H1 (cell line): ENCODE data around the gene SETDB2. TPM values are rescaled to one million over a fixed set of nuclear protein-coding genes. Genes with fewer than 3 reads are reported as not detected.

Experiments used
- CTCF ChIA-PET: fragments of 300-600 bp; sonication (Branson Sonifier 250); formaldehyde crosslinking; loops from one replicate; lab custom pipeline; 2021; ENCODE audit not compliant: partially characterized antibody; lab: Charles Lee
- POLR2A ChIA-PET: fragments of 300-600 bp; sonication (Branson Sonifier 250); formaldehyde crosslinking; loops from one replicate; lab custom pipeline; 2021; ENCODE audit warnings: inconsistent platforms; ENCODE audit not compliant: partially characterized antibody; lab: Charles Lee
- DNase-seq, 2 experiments: peaks; one replicate each; pipeline versions ENCODE4 v3.0.0 to v3.0.0-alpha.2; 2010 to 2022; ENCODE audit warnings: low spot score in 2 of 2, low read depth in 1 of 2, mixed read lengths in 1 of 2
- FAIRE-seq: peaks from 2 replicates; lab custom pipeline; 2011; peaks lifted over from hg19 to GRCh38; lab: Jason Lieb, UNC
- H2AFZ ChIP-seq: 2 replicates; pipeline ENCODE4 v1.8.1; 2012; ENCODE audit warnings: low read length, inconsistent platforms
- H2AK5ac ChIP-seq: 2 replicates; pipeline ENCODE4 v1.6.1; 2013; ENCODE audit warnings: low read depth, low read length
- H2BK120ac ChIP-seq: replicated peaks from 2 replicates; pipeline ENCODE3; 2013; ENCODE audit warnings: low read depth, low read length, inconsistent platforms
- H2BK12ac ChIP-seq: 2 replicates; pipeline ENCODE4 v1.6.1; 2013; ENCODE audit warnings: low read depth, low read length
- H2BK15ac ChIP-seq: 2 replicates; pipeline ENCODE4 v1.6.1; 2013; ENCODE audit warnings: low read length
- H2BK20ac ChIP-seq: 2 replicates; pipeline ENCODE4 v1.6.1; 2013; ENCODE audit warnings: low read length
- H2BK5ac ChIP-seq: 2 replicates; pipeline ENCODE4 v1.6.1; 2013; ENCODE audit warnings: low read depth, low read length
- H3K14ac ChIP-seq: 2 replicates; pipeline ENCODE4 v1.6.1; 2013; ENCODE audit warnings: inconsistent platforms; ENCODE audit not compliant: insufficient read length
- H3K18ac ChIP-seq: 2 replicates; pipeline ENCODE4 v1.6.1; 2013; ENCODE audit warnings: low read length; ENCODE audit errors: extremely low read depth
- H3K23ac ChIP-seq: 2 replicates; pipeline ENCODE4 v1.6.1; 2013; ENCODE audit warnings: inconsistent platforms; ENCODE audit not compliant: insufficient read length
- H3K23me2 ChIP-seq: 2 replicates; pipeline ENCODE4 v1.6.1; 2013; ENCODE audit warnings: low read depth, low read length
- H3K27ac ChIP-seq: 2 replicates; pipeline ENCODE4 v1.6.1; 2011; ENCODE audit warnings: low read depth, low read length, inconsistent platforms
- H3K27me3 ChIP-seq, 4 experiments: replicated peaks in 1 of 4; 1 replicate in 1 of 4; 2 replicates in 3 of 4; pipeline versions ENCODE4 v1.6.1 to v1.8.1; 2011 to 2013; ENCODE audit warnings: low read length in 3 of 4, mild to moderate bottlenecking in 3 of 4, inconsistent platforms in 2 of 4, mixed read lengths in 2 of 4, moderate library complexity in 1 of 4; ENCODE audit not compliant: control insufficient read depth in 3 of 4, insufficient read depth in 3 of 4; ENCODE audit errors: extremely low read depth in 1 of 4
- H3K36me3 ChIP-seq, 4 experiments: 2 replicates each; pipeline versions ENCODE4 v1.6.1 to v1.8.1; 2011 to 2013; ENCODE audit warnings: mild to moderate bottlenecking in 4 of 4, low read length in 3 of 4, moderate library complexity in 2 of 4, control low read depth in 1 of 4, inconsistent platforms in 1 of 4; ENCODE audit not compliant: insufficient read depth in 4 of 4, control insufficient read depth in 2 of 4
- H3K4ac ChIP-seq: replicated peaks from 2 replicates; pipeline ENCODE3; 2013; ENCODE audit warnings: low read length, low read depth, mixed read lengths, inconsistent platforms; ENCODE audit not compliant: insufficient read length
- H3K4me1 ChIP-seq, 4 experiments: replicated peaks in 1 of 4; 1 replicate in 1 of 4; 2 replicates in 3 of 4; pipeline versions ENCODE4 v1.6.1 to v1.8.1; 2011 to 2013; ENCODE audit warnings: low read length in 3 of 4, inconsistent platforms in 2 of 4, mixed read lengths in 1 of 4; ENCODE audit not compliant: insufficient read depth in 4 of 4, control insufficient read depth in 3 of 4
- H3K4me2 ChIP-seq, 2 experiments: 2 replicates each; pipeline versions ENCODE4 v1.6.1 to v1.8.1; 2011 to 2013; ENCODE audit warnings: low read depth in 2 of 2, low read length in 2 of 2, control low read depth in 1 of 2, inconsistent platforms in 1 of 2, mild to moderate bottlenecking in 1 of 2; ENCODE audit not compliant: insufficient read depth in 1 of 2
- H3K4me3 ChIP-seq, 4 experiments: fragments of 200-600, 300-600 bp in 1 of 4; sonication (generic), shearing (Covaris generic), sonication (Bioruptor Twin) in 1 of 4; 2 replicates each; pipeline versions ENCODE4 v1.5.1 to v1.8.1; 2011 to 2016; ENCODE audit warnings: low read length in 4 of 4, low read depth in 3 of 4, control low read depth in 2 of 4, inconsistent platforms in 2 of 4, mild to moderate bottlenecking in 2 of 4, mixed read lengths in 1 of 4, moderate library complexity in 1 of 4; ENCODE audit not compliant: insufficient read depth in 2 of 4; ENCODE audit errors: extremely low read depth in 1 of 4
- H3K56ac ChIP-seq: replicated peaks from 2 replicates; pipeline ENCODE3; 2013; ENCODE audit warnings: low read depth, mild to moderate bottlenecking, mixed read lengths, low read length, inconsistent platforms; ENCODE audit not compliant: insufficient read length
- H3K79me1 ChIP-seq: 2 replicates; pipeline ENCODE4 v1.6.1; 2013; ENCODE audit warnings: low read depth, low read length, control low read depth
- H3K79me2 ChIP-seq, 2 experiments: 2 replicates each; pipeline versions ENCODE4 v1.6.1 to v1.8.1; 2012 to 2013; ENCODE audit warnings: low read length in 2 of 2, mild to moderate bottlenecking in 2 of 2, inconsistent platforms in 1 of 2; ENCODE audit not compliant: insufficient read depth in 2 of 2, control insufficient read depth in 1 of 2
- H3K9ac ChIP-seq, 4 experiments: replicated peaks in 1 of 4; 1 replicate in 1 of 4; 2 replicates in 3 of 4; pipeline versions ENCODE4 v1.6.1 to v1.8.1; 2011 to 2013; ENCODE audit warnings: low read depth in 3 of 4, low read length in 3 of 4, control low read depth in 2 of 4, mild to moderate bottlenecking in 2 of 4, moderate library complexity in 2 of 4, inconsistent platforms in 1 of 4; ENCODE audit errors: extremely low read depth in 1 of 4
- H3K9me3 ChIP-seq, 2 experiments: 2 replicates each; pipeline versions ENCODE4 v1.6.1 to v1.8.1; 2012 to 2013; ENCODE audit warnings: mild to moderate bottlenecking in 2 of 2, moderate library complexity in 2 of 2, control low read depth in 1 of 2, inconsistent platforms in 1 of 2, low read depth in 1 of 2, low read length in 1 of 2, mixed read lengths in 1 of 2; ENCODE audit not compliant: insufficient read depth in 2 of 2
- H4K20me1 ChIP-seq, 2 experiments: replicated peaks in 1 of 2; 2 replicates each; pipeline versions ENCODE3 to v1.8.1; 2011 to 2013; ENCODE audit warnings: inconsistent platforms in 2 of 2, low read length in 2 of 2, mild to moderate bottlenecking in 1 of 2; ENCODE audit not compliant: insufficient read depth in 2 of 2, control insufficient read depth in 1 of 2
- H4K5ac ChIP-seq: 2 replicates; pipeline ENCODE4 v1.6.1; 2013; ENCODE audit warnings: low read length, low read depth, mixed read lengths, inconsistent platforms; ENCODE audit not compliant: insufficient read length
- H4K8ac ChIP-seq: 2 replicates; pipeline ENCODE4 v1.8.0; 2013; ENCODE audit warnings: mild to moderate bottlenecking, moderate library complexity, low read length, inconsistent platforms; ENCODE audit not compliant: insufficient read depth; ENCODE audit errors: extremely low read depth
- H4K91ac ChIP-seq: replicated peaks from 2 replicates; pipeline ENCODE3; 2013; ENCODE audit warnings: low read length, mixed read lengths, inconsistent platforms; ENCODE audit not compliant: insufficient read length
- CTCF ChIP-seq, 3 experiments: IDR thresholded peaks; 1 replicate in 2 of 3; 2 replicates in 1 of 3; pipeline versions ENCODE4 v1.5.1 to v1.6.1; 2011; ENCODE audit warnings: low read length in 3 of 3, mild to moderate bottlenecking in 3 of 3, inconsistent platforms in 2 of 3, low read depth in 1 of 3, moderate library complexity in 1 of 3; ENCODE audit not compliant: insufficient read depth in 1 of 3; ENCODE audit errors: control extremely low read depth in 1 of 3
- HDAC2 ChIP-seq, 2 experiments: fragments of 300-600 bp in 1 of 2; sonication (generic) in 1 of 2; IDR thresholded peaks; 2 replicates each; pipeline ENCODE4 v1.6.1; 2011 to 2012; ENCODE audit warnings: low read depth in 2 of 2, low read length in 2 of 2, mild to moderate bottlenecking in 2 of 2, moderate library complexity in 2 of 2, borderline replicate concordance in 1 of 2, inconsistent platforms in 1 of 2
- JUN ChIP-seq: IDR thresholded peaks from 2 replicates; pipeline ENCODE4 v1.6.1; 2011; ENCODE audit warnings: low read depth, mild to moderate bottlenecking, improper control_type of control experiment, low read length
- RXRA ChIP-seq: IDR thresholded peaks from 2 replicates; pipeline ENCODE4 v1.6.1; 2011; ENCODE audit warnings: low read depth, mild to moderate bottlenecking, low read length, moderate library complexity; ENCODE audit not compliant: insufficient read depth
- SIX5 ChIP-seq: IDR thresholded peaks from 2 replicates; pipeline ENCODE4 v1.6.1; 2011; ENCODE audit warnings: mild to moderate bottlenecking, low read depth, low read length
- SP4 ChIP-seq: IDR thresholded peaks from 2 replicates; pipeline ENCODE4 v1.6.1; 2012; ENCODE audit warnings: low read length, inconsistent platforms
- TAF1 ChIP-seq: IDR thresholded peaks from 2 replicates; pipeline ENCODE4 v1.6.1; 2011; ENCODE audit warnings: mild to moderate bottlenecking, low read depth, low read length
- TBP ChIP-seq: IDR thresholded peaks from 2 replicates; pipeline ENCODE4 v1.6.1; 2011; ENCODE audit warnings: low read depth, low read length, improper control_type of control experiment
- WGBS, 2 experiments: shearing (Covaris generic) in 1 of 2; methylation state at CpG; one replicate each; pipeline versions ENCODE4 v1.1.6 to v1.1.7; 2013 to 2015; ENCODE audit warnings: low lambda C conversion rate in 2 of 2, mixed read lengths in 2 of 2, inconsistent platforms in 1 of 2, low coverage in 1 of 2, missing lambda C conversion rate in 1 of 2; ENCODE audit not compliant: insufficient replicate concordance in 2 of 2, insufficient coverage in 1 of 2, insufficient read length in 1 of 2; ENCODE audit errors: extremely low coverage in 1 of 2, missing lambda C conversion rate in 1 of 2; 5-methylcytosine and 5-hydroxymethylcytosine counted together
- polyA plus RNA-seq, 7 experiments: library from polyadenylated mRNA; depleted of rRNA in 3 of 7; stranded (reverse) in 5 of 7; unstranded in 2 of 7; fragments of >200 nt in 5 of 7; fragments of 200-250 nt in 2 of 7; gene quantifications; 1 replicate in 5 of 7; 2 replicates in 1 of 7; 4 replicates in 1 of 7; pipeline versions ENCODE4 v1.2.1 to v1.2.3, GENCODE V29; 2011 to 2013; ENCODE audit warnings: missing spikeins in 2 of 7, mixed read lengths in 2 of 7
- total RNA-seq: library from RNA; stranded (reverse); fragmentation: NEBNext Ultra II Directional; extraction: Animal tissue kit (Norgen Biotek cat#: 25700); gene quantifications from 2 replicates; pipeline ENCODE4 v1.2.1, GENCODE V29; 2021

The SETDB2 gene
- total and polyA plus RNA-seq, 2 of the 8 experiments (the other 6 are each of a cell fraction or from before 2014, with no cell fraction given) = 1.2 to 6.1 TPM

DNA sequence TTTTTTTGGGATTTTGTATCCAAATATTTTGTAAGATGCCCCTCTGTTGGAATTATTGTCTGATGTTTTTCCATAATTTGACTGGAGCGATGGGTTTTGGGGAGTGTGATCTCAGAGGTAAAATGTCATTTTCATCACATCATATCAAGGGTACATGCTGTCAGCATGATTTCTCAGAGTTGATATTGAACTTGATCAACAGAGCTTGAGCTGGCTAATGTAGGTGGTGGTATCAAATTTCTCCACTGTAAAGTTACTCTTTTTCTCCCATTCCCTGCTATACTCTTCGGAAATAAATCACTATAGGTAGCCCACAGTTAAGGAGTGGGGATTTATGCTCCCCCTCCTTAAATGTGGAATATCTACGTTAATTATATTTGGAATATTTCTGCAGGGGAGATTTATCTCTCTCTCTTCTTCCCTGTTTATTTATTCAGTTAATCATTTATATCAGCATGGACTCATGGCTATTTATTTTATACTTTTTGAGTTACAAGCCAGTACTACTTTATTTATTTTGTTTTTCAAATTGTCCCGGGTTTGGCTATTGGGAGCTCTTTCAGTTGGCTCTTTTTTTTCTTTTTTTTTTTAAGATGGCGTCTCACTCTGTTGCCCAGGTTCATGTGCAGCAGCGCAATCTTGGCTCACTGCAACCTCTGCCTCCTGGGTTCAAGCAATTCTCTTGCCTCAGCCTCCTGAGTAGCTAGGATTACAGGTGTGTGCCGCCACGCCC, 8.8 kb downstream of the SETDB2 start:
- Histone ChIP-seq H3K4me1 (no peaks in the 10 kb centered on the region), H2AK5ac (no peak overlapping the region), H2AFZ (no peak overlapping the region), H2BK120ac (no peak overlapping the region), H2BK15ac (no peak overlapping the region), H3K23ac (no peak overlapping the region), H4K20me1 (no peaks in the 10 kb centered on the region), H3K27me3 (no peaks in the 10 kb centered on the region), H3K27ac (no peak overlapping the region), H2BK20ac (no peak overlapping the region), H3K79me2 (no peaks in the 10 kb centered on the region), H3K4me2 (no peak overlapping the region), H4K5ac (no peak overlapping the region), H3K9ac (no peak overlapping the region), H3K79me1 (no peaks in the 10 kb centered on the region), H3K56ac (no peak overlapping the region), H3K23me2 (no peaks in the 10 kb centered on the region), H2BK12ac (no peak overlapping the region), H4K8ac (no peak overlapping the region), H3K4ac (no peak overlapping the region), H4K91ac (no peak overlapping the region), H3K36me3 (no peaks in the 10 kb centered on the region), H2BK5ac (no peak overlapping the region), H3K18ac (no peak overlapping the region), H3K4me3 (no peak overlapping the region), H3K14ac (no peak overlapping the region), H3K9me3 (no peaks in the 10 kb centered on the region)
- FAIRE-seq (no peak), DNase-seq (no peak)
- 89% methylated on average over 7 of the region's 8 CpGs; no CpG with 5 or more reads in 1 of the 2 experiments for WGBS, 2 experiments
- ChIA-PET POLR2A (interaction anchor here (4.5 kb wide), 1 partner anchor 9 kb away, joined by 17 read pairs; the partner anchor contains the start of genes CAB39L and SETDB2), CTCF (interaction anchor here (0.6 to 1.0 kb wide), 2 partner anchors 72 to 154 kb away, joined by 3 to 4 read pairs; no protein-coding TSS in a partner anchor)
- TF ChIP-seq TBP (no peak), SP4 (no peak), JUN (no peak), HDAC2 (IDR thresholded peaks at IDR 0.05; ENCODE audit: borderline replicate concordance in 1 of 2, low read depth in 2 of 2, low read length in 2 of 2) (no peak), TAF1 (no peak), RXRA (no peak), SIX5 (no peak), CTCF (IDR thresholded peaks at IDR 0.05; ENCODE audit: control extremely low read depth in 1 of 3, insufficient read depth in 1 of 3, low read depth in 1 of 3, low read length in 3 of 3) (no peak)
- TF ChIP-seq, all 59 proteins: peak for 0
